Endothelial cell of umbilical vein (primary cell): ENCODE measurements around the gene FRMD4A. TPM values are rescaled to one million over a fixed set of nuclear protein-coding genes. Genes with fewer than 3 reads are reported as not detected.

Experiments used
- BruUV-seq: library from RNA; stranded (reverse); fragments of 400-500 nt; replicated peaks from 2 replicates; lab custom pipeline; 2021; lab: Mats Ljungman, UMichigan
- CTCF ChIA-PET: fragments of 300-600, 350-600 bp; sonication (Branson Sonifier 250); formaldehyde crosslinking; loops from one replicate; lab custom pipeline; 2021; ENCODE audit warnings: antibody characterized with exemption, inconsistent platforms; lab: Charles Lee
- POLR2A ChIA-PET: fragments of 300-600, 350-600 bp; sonication (Branson Sonifier 250); formaldehyde crosslinking; loops from one replicate; lab custom pipeline; 2021; ENCODE audit warnings: antibody characterized with exemption, inconsistent platforms; lab: Charles Lee
- DNase-seq: peaks from one replicate; pipeline ENCODE4 v3.0.0-alpha.2; 2011; ENCODE audit warnings: low read depth, low spot score
- FAIRE-seq: peaks from 2 replicates; lab custom pipeline; 2011; peaks lifted over from hg19 to GRCh38; lab: Jason Lieb, UNC
- H2AFZ ChIP-seq: 2 replicates; pipeline ENCODE4 v1.6.0; 2012; ENCODE audit warnings: low read depth, low read length, control low read depth, inconsistent platforms
- H3K27ac ChIP-seq: 2 replicates; pipeline ENCODE4 v1.5.1; 2011; ENCODE audit warnings: low read depth, mild to moderate bottlenecking, control low read depth, low read length, moderate library complexity; ENCODE audit not compliant: insufficient read depth
- H3K27me3 ChIP-seq, 2 experiments: 2 replicates each; pipeline versions ENCODE4 v1.6.0 to v1.6.1; 2011; ENCODE audit warnings: low read length in 2 of 2, mixed read lengths in 1 of 2; ENCODE audit not compliant: control insufficient read depth in 2 of 2, insufficient read depth in 2 of 2
- H3K36me3 ChIP-seq, 2 experiments: 2 replicates in 1 of 2; 3 replicates in 1 of 2; pipeline ENCODE4 v1.5.1; 2011; ENCODE audit warnings: low read length in 2 of 2, mild to moderate bottlenecking in 1 of 2, moderate library complexity in 1 of 2; ENCODE audit not compliant: control insufficient read depth in 2 of 2, insufficient read depth in 2 of 2; ENCODE audit errors: extremely low read depth in 1 of 2
- H3K4me1 ChIP-seq: 3 replicates; pipeline ENCODE4 v1.5.1; 2011; ENCODE audit warnings: mild to moderate bottlenecking, low read length; ENCODE audit not compliant: control insufficient read depth, insufficient read depth; ENCODE audit errors: extremely low read depth
- H3K4me2 ChIP-seq: 2 replicates; pipeline ENCODE4 v1.6.1; 2011; ENCODE audit warnings: low read length, control low read depth, mixed read lengths; ENCODE audit not compliant: insufficient read depth
- H3K4me3 ChIP-seq, 3 experiments: fragments of 200-600 bp in 1 of 3; sonication (generic), shearing (Covaris generic) in 1 of 3; replicated peaks in 1 of 3; 2 replicates each; pipeline ENCODE4 v1.5.1; 2011 to 2016; ENCODE audit warnings: control low read depth in 3 of 3, low read length in 3 of 3, mild to moderate bottlenecking in 2 of 3, inconsistent platforms in 1 of 3, low read depth in 1 of 3, moderate library complexity in 1 of 3; ENCODE audit not compliant: insufficient read depth in 1 of 3
- H3K79me2 ChIP-seq: 2 replicates; pipeline ENCODE4 v1.6.0; 2012; ENCODE audit warnings: low read length, inconsistent platforms; ENCODE audit not compliant: control insufficient read depth, insufficient read depth
- H3K9ac ChIP-seq: replicated peaks from 2 replicates; pipeline ENCODE3; 2011; ENCODE audit warnings: low read length, control low read depth; ENCODE audit not compliant: insufficient read depth; ENCODE audit errors: extremely low read depth
- H3K9me1 ChIP-seq: replicated peaks from 3 replicates; pipeline ENCODE4 v1.6.0; 2011; ENCODE audit warnings: mild to moderate bottlenecking, low read length; ENCODE audit not compliant: control insufficient read depth, insufficient read depth; ENCODE audit errors: extremely low read depth
- H3K9me3 ChIP-seq: replicated peaks from 2 replicates; pipeline ENCODE4 v1.5.1; 2012; ENCODE audit warnings: low read length, inconsistent platforms; ENCODE audit not compliant: control insufficient read depth, insufficient read depth
- H4K20me1 ChIP-seq: replicated peaks from 2 replicates; pipeline ENCODE3; 2011; ENCODE audit warnings: mild to moderate bottlenecking, low read length; ENCODE audit not compliant: control insufficient read depth, insufficient read depth; ENCODE audit errors: extremely low read depth
- CTCF ChIP-seq, 2 donors: IDR thresholded peaks; 1 replicate in 1 of 2; 2 replicates in 1 of 2; pipeline ENCODE4 v1.5.1; 2011; ENCODE audit warnings: low read length in 2 of 2, mild to moderate bottlenecking in 2 of 2, moderate library complexity in 2 of 2, control low read depth in 1 of 2, inconsistent platforms in 1 of 2, low read depth in 1 of 2; ENCODE audit not compliant: insufficient read depth in 1 of 2; ENCODE audit errors: extremely low read depth in 1 of 2
- GATA2 ChIP-seq: IDR thresholded peaks from 2 replicates; pipeline ENCODE4 v1.7.0; 2011; ENCODE audit warnings: low read depth, mild to moderate bottlenecking, moderate library complexity, mixed read lengths, low read length; ENCODE audit not compliant: insufficient read length, insufficient read depth
- POLR2A ChIP-seq: IDR thresholded peaks from 2 replicates; pipeline ENCODE4 v1.6.1; 2012; ENCODE audit warnings: low read depth, mild to moderate bottlenecking, control low read depth, low read length
- POLR2AphosphoS5 ChIP-seq: IDR thresholded peaks from 2 replicates; pipeline ENCODE4 v1.6.1; 2012; ENCODE audit warnings: low read depth, mild to moderate bottlenecking, control low read depth, low read length, moderate library complexity; ENCODE audit not compliant: insufficient read depth
- dilution Hi-C: fragments of 300-500 bp; cut with MboI; formaldehyde crosslinking; loops from one replicate; pipeline ENCODE4 v1.15.0; 2019; ENCODE audit warnings: low sequenced_read_pairs; ENCODE audit not compliant: extremely low pct_ligation_motif_present
- intact Hi-C: fragments of 100-400 bp; cut with micrococcal nuclease; formaldehyde crosslinking; loops from one replicate; pipeline ENCODE4 v1.10.0; 2022
- polyA plus RNA-seq, 4 experiments: library from polyadenylated mRNA; depleted of rRNA in 3 of 4; stranded (reverse) in 3 of 4; unstranded in 1 of 4; fragments of >200 nt; gene quantifications; 2 replicates each; pipeline versions ENCODE4 v1.2.1 to v1.2.3, GENCODE V29; 2011 to 2012; ENCODE audit warnings: missing spikeins in 1 of 4
- total RNA-seq: library from RNA; stranded (reverse); gene quantifications from 2 replicates; pipeline ENCODE4 v1.2.3, GENCODE V29; 2021
- TF ChIP-seq, protein P1 (sequence below): IDR thresholded peaks from 2 replicates; pipeline ENCODE4 v1.6.1; 2011; ENCODE audit not compliant: insufficient read depth, insufficient read length

Gene FRMD4A
- total and polyA plus RNA-seq, 2 donors (not counting 3 experiments of a cell fraction or from before 2014, with no cell fraction given): 123 to 148 TPM

DNA sequence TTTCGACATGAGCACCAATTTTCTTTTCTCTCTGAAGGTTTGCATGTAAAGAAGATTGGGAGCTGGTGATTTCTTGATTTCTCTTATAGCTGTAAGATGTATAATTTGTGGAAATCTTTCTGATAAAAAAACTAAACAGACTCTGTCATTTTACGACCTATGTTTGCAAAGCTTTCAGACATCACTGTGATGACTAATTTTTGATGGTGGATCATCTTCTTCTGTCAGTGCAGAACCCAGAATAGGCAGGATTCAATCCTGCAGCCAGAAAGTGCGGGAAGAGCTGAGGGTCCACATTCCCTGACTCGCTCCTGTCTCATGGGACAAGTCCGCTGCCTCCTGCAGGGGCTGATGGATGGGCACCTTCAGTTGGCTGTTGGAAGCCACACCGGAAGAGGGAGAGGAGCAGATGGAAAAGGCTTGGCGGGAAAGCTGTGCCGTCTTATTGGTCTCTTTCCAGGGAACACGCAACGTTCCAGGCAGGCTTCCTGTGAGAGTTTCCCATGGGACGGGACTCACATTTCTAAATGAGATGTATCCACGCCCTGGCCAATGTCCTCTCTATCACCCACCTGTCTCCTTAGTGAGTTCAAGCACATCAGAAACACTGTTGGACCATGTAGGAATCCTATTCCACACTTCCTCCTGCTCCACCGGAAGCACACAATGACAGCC, 557.1 kb downstream of the FRMD4A start:
- H4K20me1 ChIP-seq: no peaks in the 10 kb centered on the region
- peak overlapping the region; percentile 47 for H3K27ac ChIP-seq
- ChIA-PET CTCF (interaction anchor here (1.0 kb wide), 1 partner anchor 10 kb away, joined by 3 read pairs; no protein-coding TSS in a partner anchor), POLR2A (no interaction called here)
- peaks cover 46% of the 10 kb centered on the region for H3K4me1 ChIP-seq
- no peak overlapping the region for H2AFZ ChIP-seq
- no peak for DNase-seq
- FAIRE-seq: no peak
- H3K9me1 ChIP-seq: no peaks in the 10 kb centered on the region
- peaks cover 0 to 11% of the 10 kb centered on the region in 2 experiments for H3K36me3 ChIP-seq
- TF ChIP-seq POLR2A: no peak
- TF ChIP-seq POLR2AphosphoS5: no peak
- no peak for TF ChIP-seq CTCF (IDR thresholded peaks at IDR 0.05; ENCODE audit: extremely low read depth in 1 of 2, insufficient read depth in 1 of 2, low read depth in 1 of 2, low read length in 2 of 2)
- TF ChIP-seq GATA2: no peak
- TF ChIP-seq, protein P1, sequence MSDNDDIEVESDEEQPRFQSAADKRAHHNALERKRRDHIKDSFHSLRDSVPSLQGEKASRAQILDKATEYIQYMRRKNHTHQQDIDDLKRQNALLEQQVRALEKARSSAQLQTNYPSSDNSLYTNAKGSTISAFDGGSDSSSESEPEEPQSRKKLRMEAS: no peak
- peak overlapping the region; percentile 53 for H3K4me2 ChIP-seq
- no peak overlapping the region for H3K9ac ChIP-seq
- intact Hi-C loops (no loop called here), dilution Hi-C loops (no loop called here)
- peaks cover 73% of the 10 kb centered on the region for H3K79me2 ChIP-seq
- no peaks in the 10 kb centered on the region for H3K27me3 ChIP-seq
- H3K4me3 ChIP-seq: no peak overlapping the region
- H3K9me3 ChIP-seq: no peaks in the 10 kb centered on the region
- no TSS peak for BruUV-seq
